ENCODE results near the gene GALNT10. TPM values are rescaled to one million over a fixed set of nuclear protein-coding genes. Genes with fewer than 3 reads are reported as not detected.

The GALNT10 gene
- total and polyA plus RNA-seq, 9 of the 15 experiments (the other 6 are each of a cell fraction or from before 2014, with no cell fraction given): 4.6 to 37.1 (median 13.3) TPM

GRCh38 chr5:154190595-154191304 is at the start of gene GALNT10 (continued):
- TF ChIP-seq, protein P1, sequence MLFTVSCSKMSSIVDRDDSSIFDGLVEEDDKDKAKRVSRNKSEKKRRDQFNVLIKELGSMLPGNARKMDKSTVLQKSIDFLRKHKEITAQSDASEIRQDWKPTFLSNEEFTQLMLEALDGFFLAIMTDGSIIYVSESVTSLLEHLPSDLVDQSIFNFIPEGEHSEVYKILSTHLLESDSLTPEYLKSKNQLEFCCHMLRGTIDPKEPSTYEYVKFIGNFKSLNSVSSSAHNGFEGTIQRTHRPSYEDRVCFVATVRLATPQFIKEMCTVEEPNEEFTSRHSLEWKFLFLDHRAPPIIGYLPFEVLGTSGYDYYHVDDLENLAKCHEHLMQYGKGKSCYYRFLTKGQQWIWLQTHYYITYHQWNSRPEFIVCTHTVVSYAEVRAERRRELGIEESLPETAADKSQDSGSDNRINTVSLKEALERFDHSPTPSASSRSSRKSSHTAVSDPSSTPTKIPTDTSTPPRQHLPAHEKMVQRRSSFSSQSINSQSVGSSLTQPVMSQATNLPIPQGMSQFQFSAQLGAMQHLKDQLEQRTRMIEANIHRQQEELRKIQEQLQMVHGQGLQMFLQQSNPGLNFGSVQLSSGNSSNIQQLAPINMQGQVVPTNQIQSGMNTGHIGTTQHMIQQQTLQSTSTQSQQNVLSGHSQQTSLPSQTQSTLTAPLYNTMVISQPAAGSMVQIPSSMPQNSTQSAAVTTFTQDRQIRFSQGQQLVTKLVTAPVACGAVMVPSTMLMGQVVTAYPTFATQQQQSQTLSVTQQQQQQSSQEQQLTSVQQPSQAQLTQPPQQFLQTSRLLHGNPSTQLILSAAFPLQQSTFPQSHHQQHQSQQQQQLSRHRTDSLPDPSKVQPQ (CRISPR knock-in tag; IDR thresholded peaks at IDR 0.05; ENCODE audit: borderline replicate concordance): no peak
- TF ChIP-seq SMARCC2 (IDR thresholded peaks at IDR 0.05; ENCODE audit: low read depth): no peak
- TF ChIP-seq, protein P2, sequence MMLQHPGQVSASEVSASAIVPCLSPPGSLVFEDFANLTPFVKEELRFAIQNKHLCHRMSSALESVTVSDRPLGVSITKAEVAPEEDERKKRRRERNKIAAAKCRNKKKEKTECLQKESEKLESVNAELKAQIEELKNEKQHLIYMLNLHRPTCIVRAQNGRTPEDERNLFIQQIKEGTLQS (IDR thresholded peaks at IDR 0.05): no peak
- TF ChIP-seq, protein P2 (CRISPR knock-in tag; conservative IDR thresholded peaks at IDR 0.05): no peak
- no peak for TF ChIP-seq HMGXB4 (CRISPR knock-in tag; IDR thresholded peaks at IDR 0.05)
- TF ChIP-seq ZNF695 (CRISPR knock-in tag; IDR thresholded peaks at IDR 0.05): no peak
- TF ChIP-seq ZFP1 (CRISPR knock-in tag; IDR thresholded peaks at IDR 0.05): no peak
- no peak for TF ChIP-seq LCOR (CRISPR knock-in tag; IDR thresholded peaks at IDR 0.05)
- TF ChIP-seq SRSF1 (IDR thresholded peaks at IDR 0.05; ENCODE audit: low read depth, low read length): no peak
- TF ChIP-seq PTTG1 (tag; IDR thresholded peaks at IDR 0.05; ENCODE audit: low read depth): no peak
- TF ChIP-seq PTRF (tag; IDR thresholded peaks at IDR 0.05): no peak
- TF ChIP-seq, protein P3, sequence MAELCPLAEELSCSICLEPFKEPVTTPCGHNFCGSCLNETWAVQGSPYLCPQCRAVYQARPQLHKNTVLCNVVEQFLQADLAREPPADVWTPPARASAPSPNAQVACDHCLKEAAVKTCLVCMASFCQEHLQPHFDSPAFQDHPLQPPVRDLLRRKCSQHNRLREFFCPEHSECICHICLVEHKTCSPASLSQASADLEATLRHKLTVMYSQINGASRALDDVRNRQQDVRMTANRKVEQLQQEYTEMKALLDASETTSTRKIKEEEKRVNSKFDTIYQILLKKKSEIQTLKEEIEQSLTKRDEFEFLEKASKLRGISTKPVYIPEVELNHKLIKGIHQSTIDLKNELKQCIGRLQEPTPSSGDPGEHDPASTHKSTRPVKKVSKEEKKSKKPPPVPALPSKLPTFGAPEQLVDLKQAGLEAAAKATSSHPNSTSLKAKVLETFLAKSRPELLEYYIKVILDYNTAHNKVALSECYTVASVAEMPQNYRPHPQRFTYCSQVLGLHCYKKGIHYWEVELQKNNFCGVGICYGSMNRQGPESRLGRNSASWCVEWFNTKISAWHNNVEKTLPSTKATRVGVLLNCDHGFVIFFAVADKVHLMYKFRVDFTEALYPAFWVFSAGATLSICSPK (IDR thresholded peaks at IDR 0.05; ENCODE audit: borderline replicate concordance): no peak
- TF ChIP-seq ZBTB11 (CRISPR knock-in tag; IDR thresholded peaks at IDR 0.05): peak in 1 of 3 experiments; percentile 50; a peak in 1 of 6 replicates
- TF ChIP-seq, protein P4, sequence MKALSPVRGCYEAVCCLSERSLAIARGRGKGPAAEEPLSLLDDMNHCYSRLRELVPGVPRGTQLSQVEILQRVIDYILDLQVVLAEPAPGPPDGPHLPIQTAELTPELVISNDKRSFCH (CRISPR knock-in tag; IDR thresholded peaks at IDR 0.05): no peak
- TF ChIP-seq, protein P4 (tag; IDR thresholded peaks at IDR 0.05): no peak
- TF ChIP-seq RNF2 (IDR thresholded peaks at IDR 0.05): no peak

Data from K562 (cell line).